ENCODE data around the gene RNF26. TPM values are rescaled to one million over a fixed set of nuclear protein-coding genes. Genes with fewer than 3 reads are reported as not detected.

The RNF26 gene
- total and polyA plus RNA-seq, 10 of the 15 experiments (the other 5 are each of a cell fraction or from before 2014, with no cell fraction given): 2.8 to 54.5 (median 17.7) TPM

DNA sequence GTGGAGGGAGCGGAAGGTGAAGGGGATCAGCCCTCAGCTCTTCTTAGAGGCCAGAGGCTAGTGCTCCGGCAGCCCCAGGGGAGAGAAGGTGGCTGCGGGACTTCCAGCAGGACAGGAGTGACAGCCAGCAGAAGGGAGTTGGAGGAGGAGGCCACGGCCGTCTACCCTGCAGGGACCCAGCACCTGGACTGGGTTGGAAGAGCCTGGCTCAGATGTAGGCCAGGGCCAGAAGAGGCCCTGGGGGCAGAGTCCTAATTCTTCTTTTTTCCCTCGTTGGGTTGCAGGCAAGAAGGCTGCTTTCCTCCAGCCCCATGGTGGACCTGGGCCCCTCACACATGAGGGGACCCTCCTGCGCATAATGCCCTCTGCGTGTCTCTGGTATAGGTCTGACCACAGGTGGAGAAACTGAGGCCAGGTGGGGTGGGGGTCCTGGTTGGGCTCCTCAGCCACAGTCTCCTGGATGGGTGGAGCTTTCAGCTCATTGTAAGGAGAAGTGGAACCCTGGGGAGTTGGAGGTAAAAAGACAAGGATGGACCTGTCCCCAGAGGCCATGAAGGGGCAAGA, 15.1 kb upstream of the RNF26 start:
- Histone ChIP-seq H3K79me2 (ENCODE audit: control insufficient read depth, insufficient read depth, low read length) (no peaks in the 10 kb centered on the region), H3K4me2 (ENCODE audit: control insufficient read depth, insufficient read depth) (peak overlapping the region; percentile 50; the same call in 1 of the 2 replicates), H3K9ac (ENCODE audit: control insufficient read depth, insufficient read depth, low read length) (peak overlapping the region; percentile 34), H3K4me3 (no peak overlapping the region), H3K4me1 (ENCODE audit: control insufficient read depth, insufficient read depth, low read length) (peaks cover 48% of the 10 kb centered on the region), H3K9me3 (replicated peaks; ENCODE audit: control insufficient read depth, insufficient read depth, low read length) (no peaks in the 10 kb centered on the region), H3K27me3 (replicated peaks in 1 of 2; ENCODE audit: control insufficient read depth in 2 of 2, insufficient read depth in 2 of 2, low read length in 1 of 2) (peaks cover 1 to 15% of the 10 kb centered on the region in 2 experiments; a peak in 3 of 4 replicates), H2AFZ (ENCODE audit: control insufficient read depth, low read depth, low read length) (peak overlapping the region; percentile 6), H3K27ac (ENCODE audit: control insufficient read depth, insufficient read depth) (peak overlapping the region; percentile 58), H3K36me3 (ENCODE audit: control insufficient read depth in 2 of 2, insufficient read depth in 2 of 2, low read length in 1 of 2) (no peaks in the 10 kb centered on the region), H4K20me1 (ENCODE audit: control insufficient read depth, insufficient read depth) (no peaks in the 10 kb centered on the region)
- DNase-seq (ENCODE audit: low read depth, low spot score): no peak
- FAIRE-seq: no peak
- CTCF ChIA-PET: interaction anchor here (0.9 to 5.6 kb wide), 7 partner anchors 15 to 150 kb away, joined by 3 to 63 read pairs (median 4); partner anchors contain the start of genes CBL and RNF26
- TSS peak; percentile 87 for BruUV-seq (replicated peaks)
- in situ Hi-C loops (cut with MboI): no loop called here
- ATAC-seq: no peak
- intact Hi-C loops (cut with micrococcal nuclease; ENCODE audit: unreplicated experiment): no loop called here
- TF ChIP-seq ZNF217 (IDR thresholded peaks at IDR 0.05) (no peak), PKNOX1 (IDR thresholded peaks at IDR 0.05) (0 out of 2 replicates have a peak, but pooled peaks have one; percentile 3), POLR2AphosphoS2 (IDR thresholded peaks at IDR 0.05; ENCODE audit: low read depth, low read length) (no peak)
- POLR2A ChIA-PET: interaction anchor here (0.8 to 1.7 kb wide), 9 partner anchors 9 to 198 kb away, joined by 3 to 7 read pairs (median 3); partner anchors contain the start of genes HINFP and RNF26
- RAD21 ChIA-PET (ENCODE audit: unreplicated experiment): interaction anchor here (0.7 to 1.2 kb wide), 4 partner anchors 11 to 252 kb away, joined by 3 to 5 read pairs (median 3); partner anchors contain the start of gene VPS11
- SMC1A ChIA-PET (ENCODE audit: uncharacterized antibody, unreplicated experiment): interaction anchor here (1.1 to 3.5 kb wide), 2 partner anchors 19 to 113 kb away, joined by 3 to 14 read pairs; partner anchors contain the start of gene CBL
- WGBS (ENCODE audit: insufficient coverage, insufficient replicate concordance, low lambda C conversion rate, missing lambda C conversion rate): 9% methylated on average over 8 of the region's 8 CpGs
